SHP77 (cell line): ENCODE measurements around the gene ARPP21.
"Not testable (repeated sequence)": the region's sequence is repeated elsewhere in the genome, so short reads cannot be mapped to it uniquely, and the experiment has no call there.

Experiments used
- DNase-seq, 2 experiments: peaks; one replicate each; lab custom pipeline; 2025; lab: John Stamatoyannopoulos, UW

The ARPP21 gene

GRCh38 chr3:35639254-35640186, at the start of gene ARPP21:
TSS of gene ARPP21 (plus strand) at chr3:35639525. CDS start at chr3:35681752, 42,227 bp downstream.
- DNase-seq, result no peak

- DNase-seq, result no peak
Observed at GRCh38 chr3:35592589-35593295, 46.6 kb upstream of the ARPP21 start.

GRCh38 chr3:35594739-35595138, 44.6 kb upstream of the ARPP21 start:
- DNase-seq, result no peak

- no peak for DNase-seq
Observed at GRCh38 chr3:35596335-35596995, 42.9 kb upstream of the ARPP21 start.

GRCh38 chr3:35597490-35597889, 41.8 kb upstream of the ARPP21 start:
- DNase-seq, result no peak

- no peak for DNase-seq
Observed at GRCh38 chr3:35598804-35599203, 40.5 kb upstream of the ARPP21 start.

- DNase-seq, result no peak
Observed at GRCh38 chr3:35601959-35602358, 37.4 kb upstream of the ARPP21 start.

GRCh38 chr3:35602395-35602936, 36.9 kb upstream of the ARPP21 start:
- no peak for DNase-seq

- no peak for DNase-seq
Observed at GRCh38 chr3:35616346-35616745, 23.0 kb upstream of the ARPP21 start.

GRCh38 chr3:35617370-35617769, 22.0 kb upstream of the ARPP21 start:
- DNase-seq, result no peak

- not testable (repeated sequence) for DNase-seq
Observed at GRCh38 chr3:35620238-35620637, 19.1 kb upstream of the ARPP21 start.

GRCh38 chr3:35624698-35625097, 14.6 kb upstream of the ARPP21 start:
- DNase-seq, result no peak

GRCh38 chr3:35633332-35634124, 5.8 kb upstream of the ARPP21 start:
- no peak for DNase-seq

GRCh38 chr3:35635407-35635806, 3.9 kb upstream of the ARPP21 start:
- no peak for DNase-seq

GRCh38 chr3:35635926-35636683, 3.2 kb upstream of the ARPP21 start:
- no peak for DNase-seq

- no peak for DNase-seq
Observed at GRCh38 chr3:35638251-35638979, 910 bp upstream of the ARPP21 start.

GRCh38 chr3:35638980-35639253, 408 bp upstream of the ARPP21 start:
- DNase-seq, result no peak

- no peak for DNase-seq
Observed at GRCh38 chr3:35640190-35641165, 1.2 kb downstream of the ARPP21 start.

GRCh38 chr3:35641331-35641730, 2.0 kb downstream of the ARPP21 start:
- no peak for DNase-seq
